ENCODE data around the gene ATRIP.
"Not testable (repeated sequence)": the region's sequence is repeated elsewhere in the genome, so short reads cannot be mapped to it uniquely, and the experiment has no call there.

The ATRIP gene

DNA sequence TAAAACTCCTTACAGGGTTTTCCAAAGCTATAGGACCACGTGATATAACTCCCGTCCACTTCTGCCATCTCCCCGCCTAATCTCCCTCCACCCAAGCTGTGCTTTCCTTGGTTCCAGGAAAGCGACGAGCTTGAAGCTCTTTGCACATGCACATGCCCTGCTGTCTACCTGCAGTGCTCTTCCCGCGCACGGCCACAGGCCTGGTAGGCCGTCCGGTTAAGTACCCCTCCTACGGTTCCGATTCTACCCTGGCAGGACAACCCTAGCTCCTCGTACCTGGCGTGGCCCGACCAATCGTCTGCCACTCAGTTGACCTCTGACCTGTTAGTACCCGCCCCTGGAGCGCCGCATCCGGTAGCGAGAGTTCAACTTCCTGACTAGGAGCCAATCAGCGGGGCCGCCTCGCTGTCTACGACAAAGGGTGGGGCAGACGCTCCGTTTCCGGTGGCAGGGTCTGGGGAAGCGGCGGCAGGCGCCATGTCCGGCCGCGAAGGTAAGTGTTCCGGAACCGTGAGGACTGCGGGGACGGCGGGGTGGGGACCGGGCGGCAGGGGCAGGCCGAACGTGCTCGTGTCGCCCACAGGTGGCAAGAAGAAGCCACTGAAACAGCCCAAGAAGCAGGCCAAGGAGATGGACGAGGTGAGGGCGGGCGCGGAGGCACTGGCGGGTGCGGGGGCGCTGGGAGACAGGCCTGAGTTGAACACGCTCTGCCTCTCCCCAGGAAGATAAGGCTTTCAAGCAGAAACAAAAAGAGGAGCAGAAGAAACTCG is 6.5 kb upstream of the ATRIP start, which contains the start of the genes CCDC51 and TMA7:
CCDC51 (minus strand) TSS at position 300 of the 770 bp plus-strand sequence. CDS start 4,991 bp downstream, outside the sequence.
TMA7 (plus strand) TSS at position 438 of the 770 bp plus-strand sequence; CDS start at position 478, 40 bp downstream.
- peak; percentile 77 for DNase-seq

DNA sequence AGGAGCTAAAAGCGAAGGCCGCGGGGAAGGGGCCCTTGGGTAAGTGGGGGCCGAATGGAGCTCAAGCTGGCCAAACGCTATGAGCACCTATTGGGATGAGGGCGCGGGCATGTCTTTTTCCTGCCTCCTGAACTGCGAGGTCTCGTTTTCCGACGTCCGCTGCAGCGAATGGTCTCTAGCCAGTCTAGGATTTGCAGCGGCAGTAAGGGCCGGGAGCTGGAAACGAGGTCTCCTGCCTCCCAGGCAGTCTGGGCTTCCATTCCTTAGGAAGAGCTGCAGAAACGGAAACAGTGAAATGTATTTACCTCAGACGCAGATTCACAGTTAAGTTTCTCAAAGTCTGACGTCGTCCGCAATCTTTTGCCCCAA is 6.0 kb upstream of the ATRIP start:
- no peak for DNase-seq

GRCh38 chr3:48441940-48442339 is 4.6 kb upstream of the ATRIP start:
- no peak for DNase-seq

- DNase-seq, result no peak
Observed at GRCh38 chr3:48445277-48445882, 1.2 kb upstream of the ATRIP start.

DNA sequence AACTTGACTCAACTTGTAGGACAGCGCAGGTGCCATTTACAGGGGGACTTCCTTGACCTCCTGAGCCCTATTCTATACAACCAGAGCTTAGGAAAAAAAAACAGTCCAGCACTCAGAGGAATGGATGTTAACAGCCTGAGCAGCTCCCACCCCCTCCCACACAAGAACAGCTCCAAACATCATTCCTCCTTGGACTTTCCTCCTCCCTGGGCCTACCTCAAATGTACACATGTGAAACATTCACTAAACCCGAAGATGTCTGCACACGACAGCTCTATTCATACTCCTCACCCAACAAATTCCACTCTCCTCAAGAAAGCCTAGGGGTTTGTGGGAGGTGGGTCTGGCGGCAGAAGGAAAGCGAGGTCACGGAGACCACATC is 503 bp upstream of the ATRIP start:
- no peak for DNase-seq

GRCh38 chr3:48451270-48451669 is 4.7 kb downstream of the ATRIP start:
- no peak for DNase-seq

GRCh38 chr3:48456456-48456855 is 9.9 kb downstream of the ATRIP start:
- no peak for DNase-seq

DNA sequence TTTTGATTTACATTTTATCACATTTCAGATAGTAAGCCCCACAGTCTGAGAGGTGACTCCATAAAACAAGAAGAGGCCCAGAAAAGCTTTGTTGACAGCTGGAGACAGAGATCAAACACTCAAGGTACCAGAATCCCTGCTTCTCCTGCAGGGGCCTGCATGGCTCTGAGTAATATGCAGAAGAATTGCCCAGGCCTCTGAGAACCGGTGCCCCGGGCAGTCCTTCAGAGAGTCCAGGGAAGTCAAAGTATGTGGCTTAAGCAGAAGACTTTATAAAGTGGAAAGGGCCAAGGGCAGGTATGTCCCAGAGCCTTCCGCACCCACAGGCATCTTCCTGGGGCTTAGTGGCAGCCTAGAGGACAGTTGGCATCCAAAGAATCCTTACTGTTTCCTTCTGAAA is 12.8 kb downstream of the ATRIP start:
- DNase-seq, result no peak

GRCh38 chr3:48459773-48460516 is 13.4 kb downstream of the ATRIP start:
- no peak for DNase-seq

- no peak for DNase-seq
Observed at GRCh38 chr3:48460517-48460902, 14.0 kb downstream of the ATRIP start.

DNA sequence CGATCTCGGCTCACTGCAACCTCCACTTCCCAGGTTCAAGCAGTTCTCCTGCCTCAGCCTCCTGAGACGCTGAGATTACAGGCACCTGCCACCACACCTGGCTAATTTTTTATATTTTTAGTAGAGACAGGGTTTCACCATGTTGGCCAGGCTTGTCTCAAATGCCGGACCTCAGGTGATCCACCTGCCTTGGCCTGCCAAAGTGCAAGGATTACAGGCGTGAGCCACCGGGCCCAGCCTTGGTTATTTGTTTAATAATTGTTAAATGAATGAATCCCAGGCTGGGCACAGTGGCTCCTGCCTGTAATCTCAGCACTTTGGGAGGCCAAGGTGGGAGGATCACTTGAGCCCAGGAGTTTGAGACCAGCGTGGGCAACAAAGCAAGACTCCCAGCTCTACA is 15.2 kb downstream of the ATRIP start:
- not testable (repeated sequence) for DNase-seq

- no peak for DNase-seq
Observed at GRCh38 chr3:48463703-48464102, 17.2 kb downstream of the ATRIP start.

GRCh38 chr3:48464713-48465221 is 18.2 kb downstream of the ATRIP start:
- DNase-seq, result no peak

DNA sequence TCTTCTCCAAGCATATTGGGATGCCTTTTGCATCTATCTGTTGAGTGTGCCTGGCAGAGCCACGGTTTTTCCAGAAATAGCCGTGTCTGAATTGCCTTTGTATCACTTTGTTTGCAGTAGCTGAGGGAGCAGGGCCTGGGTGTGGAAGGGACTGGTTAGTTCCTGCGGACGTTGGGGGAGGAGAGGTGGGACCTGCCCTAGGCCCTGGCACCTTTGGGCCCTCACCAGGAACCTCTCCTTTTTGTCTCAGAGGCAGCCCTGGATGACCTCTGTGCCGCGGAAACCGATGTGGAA is 18.6 kb downstream of the ATRIP start:
- DNase-seq, result no peak

- DNase-seq, result peak; percentile 34
Observed at GRCh38 chr3:48465531-48466378, 19.2 kb downstream of the ATRIP start.

DNA sequence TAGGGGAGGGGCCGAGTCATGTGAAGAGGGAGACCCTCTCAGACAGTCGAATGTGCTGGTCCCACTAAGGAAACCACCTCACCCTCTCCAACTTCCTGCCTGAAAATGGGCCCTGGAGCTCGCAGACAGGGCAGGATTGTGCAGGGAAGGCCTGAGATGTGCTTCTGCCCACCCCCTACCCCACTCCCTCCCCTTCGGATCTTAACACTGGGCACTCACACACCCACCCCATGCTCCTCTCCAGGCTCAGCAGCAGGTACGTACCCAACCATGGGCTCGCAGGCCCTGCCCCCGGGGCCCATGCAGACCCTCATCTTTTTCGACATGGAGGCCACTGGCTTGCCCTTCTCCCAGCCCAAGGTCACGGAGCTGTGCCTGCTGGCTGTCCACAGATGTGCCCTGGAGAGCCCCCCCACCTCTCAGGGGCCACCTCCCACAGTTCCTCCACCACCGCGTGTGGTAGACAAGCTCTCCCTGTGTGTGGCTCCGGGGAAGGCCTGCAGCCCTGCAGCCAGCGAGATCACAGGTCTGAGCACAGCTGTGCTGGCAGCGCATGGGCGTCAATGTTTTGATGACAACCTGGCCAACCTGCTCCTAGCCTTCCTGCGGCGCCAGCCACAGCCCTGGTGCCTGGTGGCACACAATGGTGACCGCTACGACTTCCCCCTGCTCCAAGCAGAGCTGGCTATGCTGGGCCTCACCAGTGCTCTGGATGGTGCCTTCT is 20.0 kb downstream of the ATRIP start:
- no peak for DNase-seq

- DNase-seq, result no peak
Observed at GRCh38 chr3:48467110-48467454, 20.5 kb downstream of the ATRIP start.

DNA sequence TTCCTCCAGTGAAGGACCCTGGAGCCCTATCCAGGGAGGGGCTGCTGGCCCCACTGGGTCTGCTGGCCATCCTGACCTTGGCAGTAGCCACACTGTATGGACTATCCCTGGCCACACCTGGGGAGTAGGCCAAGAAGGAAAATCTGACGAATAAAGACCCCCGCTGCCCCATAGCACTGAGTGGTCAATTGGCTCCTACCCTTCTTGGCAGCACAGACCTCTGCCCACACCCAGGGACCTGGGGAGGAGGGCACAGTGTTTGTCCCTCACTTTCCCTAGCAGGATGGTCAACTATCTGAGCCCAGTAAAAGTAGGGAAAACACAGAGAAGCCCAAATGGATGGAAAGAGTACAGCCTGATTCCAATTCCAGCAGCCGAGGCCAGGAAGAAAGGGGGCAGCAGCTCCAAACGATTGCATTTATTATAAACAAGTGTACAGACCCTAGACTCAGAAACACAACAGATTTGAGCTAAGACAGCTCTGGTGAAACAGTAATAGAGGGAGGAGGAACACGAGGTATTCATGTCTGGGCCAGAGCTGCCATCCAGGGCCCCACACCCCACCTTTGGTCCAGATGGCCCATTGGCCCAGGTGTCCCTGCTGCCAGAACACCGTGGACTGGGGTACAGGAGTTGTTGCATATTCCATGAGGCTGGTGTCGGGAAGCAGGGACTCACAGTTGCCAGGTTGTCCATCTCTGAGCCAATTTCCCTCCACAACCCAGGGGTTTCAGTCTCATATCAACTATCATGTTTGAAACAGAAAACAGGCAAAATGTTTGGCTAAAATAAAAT is 21.1 kb downstream of the ATRIP start:
- no peak for DNase-seq

GRCh38 chr3:48468329-48468731 is 21.8 kb downstream of the ATRIP start:
- DNase-seq, result no peak

- DNase-seq, result no peak
Observed at GRCh38 chr3:48469046-48469915, 22.7 kb downstream of the ATRIP start.
